Endodermal cell (in vitro differentiated cells): ENCODE results near the gene CNTLN. TPM values are rescaled to one million over a fixed set of nuclear protein-coding genes. Genes with fewer than 3 reads are reported as not detected.

ENCODE experiments used
- DNase-seq: peaks from one replicate; pipeline ENCODE4 v3.0.0-alpha.2; 2017
- H3K27ac ChIP-seq: 2 replicates; pipeline ENCODE4 v1.5.1; 2013; ENCODE audit warnings: mild to moderate bottlenecking, low read depth, low read length, moderate library complexity
- H3K27me3 ChIP-seq: 2 replicates; pipeline ENCODE4 v1.6.1; 2013; ENCODE audit warnings: mild to moderate bottlenecking, low read length, moderate library complexity; ENCODE audit not compliant: insufficient read depth, control insufficient read depth, poor library complexity, severe bottlenecking
- H3K36me3 ChIP-seq: 2 replicates; pipeline ENCODE4 v1.7.0; 2013; ENCODE audit warnings: mild to moderate bottlenecking, low read length, moderate library complexity; ENCODE audit not compliant: control insufficient read depth, insufficient read depth
- H3K4me1 ChIP-seq: one replicate; pipeline ENCODE4 v1.7.0; 2013; ENCODE audit warnings: low read length; ENCODE audit not compliant: control insufficient read depth, insufficient read depth
- H3K4me3 ChIP-seq: 2 replicates; pipeline ENCODE4 v1.5.1; 2013; ENCODE audit warnings: mild to moderate bottlenecking, low read length, moderate library complexity
- H3K9ac ChIP-seq: 2 replicates; pipeline ENCODE4 v1.6.1; 2013; ENCODE audit warnings: mild to moderate bottlenecking, low read length, moderate library complexity; ENCODE audit not compliant: poor library complexity, severe bottlenecking; ENCODE audit errors: extremely low read depth
- H3K9me3 ChIP-seq: 2 replicates; pipeline ENCODE4 v1.6.1; 2013; ENCODE audit warnings: mild to moderate bottlenecking, low read length, moderate library complexity; ENCODE audit not compliant: control insufficient read depth
- H3K27ac Mint-ChIP-seq: 2 replicates; pipeline ENCODE4 v1.8.0; 2020; ENCODE audit warnings: mixed read lengths
- H3K27me3 Mint-ChIP-seq: 2 replicates; pipeline ENCODE4 v1.8.0; 2021; ENCODE audit warnings: mild to moderate bottlenecking, mixed read lengths; ENCODE audit not compliant: insufficient read depth
- H3K36me3 Mint-ChIP-seq: 2 replicates; pipeline ENCODE4 v1.8.0; 2020; ENCODE audit warnings: low read depth, mixed read lengths
- H3K4me1 Mint-ChIP-seq: 2 replicates; pipeline ENCODE4 v1.8.0; 2020; ENCODE audit warnings: mixed read lengths
- H3K4me3 Mint-ChIP-seq: 2 replicates; pipeline ENCODE4 v1.8.0; 2020; ENCODE audit warnings: mild to moderate bottlenecking, moderate library complexity, mixed read lengths
- H3K9me3 Mint-ChIP-seq: 2 replicates; pipeline ENCODE4 v1.8.0; 2020; ENCODE audit warnings: mild to moderate bottlenecking, mixed read lengths
- CTCF ChIP-seq: fragments of 200-600 bp; sonication (generic); conservative IDR thresholded peaks from 2 replicates; pipeline ENCODE4 v1.5.0; 2021; ENCODE audit warnings: antibody characterized with exemption, mild to moderate bottlenecking
- WGBS, 2 experiments: methylation state at CpG; one replicate each; pipeline versions ENCODE4 v1.1.5 to v1.1.7; 2013; ENCODE audit warnings: missing lambda C conversion rate in 2 of 2, mixed read lengths in 1 of 2; ENCODE audit not compliant: insufficient coverage in 1 of 2, insufficient read length in 1 of 2; 5-methylcytosine and 5-hydroxymethylcytosine counted together
- total RNA-seq, 2 donors: library from RNA; stranded (reverse); fragmentation: NEBNext Ultra II Directional in 1 of 2; extraction: Animal tissue kit (Norgen Biotek cat#: 25700) in 1 of 2; gene quantifications; 2 replicates in 1 of 2; 3 replicates in 1 of 2; pipeline ENCODE4 v1.2.1, GENCODE V29; 2021

CNTLN gene
- total RNA-seq, 2 donors from 2014 or later, result 12.4 to 13.7 TPM

- Mint-ChIP-seq H3K4me1 (peaks cover 5% of the 10 kb centered on the region), H3K4me3 (no peak overlapping the region), H3K27ac (no peak overlapping the region), H3K27me3 (peaks cover 11% of the 10 kb centered on the region), H3K36me3 (peaks cover 4% of the 10 kb centered on the region), H3K9me3 (no peaks in the 10 kb centered on the region)
- Histone ChIP-seq H3K27me3 (no peaks in the 10 kb centered on the region), H3K9me3 (no peaks in the 10 kb centered on the region), H3K9ac (no peak overlapping the region), H3K4me3 (no peak overlapping the region), H3K4me1 (no peaks in the 10 kb centered on the region), H3K27ac (no peak overlapping the region), H3K36me3 (no peaks in the 10 kb centered on the region)
- no peak for TF ChIP-seq CTCF
- no peak for DNase-seq
Observed at GRCh38 chr9:17137566-17137965, 2.7 kb downstream of the CNTLN start.

DNA sequence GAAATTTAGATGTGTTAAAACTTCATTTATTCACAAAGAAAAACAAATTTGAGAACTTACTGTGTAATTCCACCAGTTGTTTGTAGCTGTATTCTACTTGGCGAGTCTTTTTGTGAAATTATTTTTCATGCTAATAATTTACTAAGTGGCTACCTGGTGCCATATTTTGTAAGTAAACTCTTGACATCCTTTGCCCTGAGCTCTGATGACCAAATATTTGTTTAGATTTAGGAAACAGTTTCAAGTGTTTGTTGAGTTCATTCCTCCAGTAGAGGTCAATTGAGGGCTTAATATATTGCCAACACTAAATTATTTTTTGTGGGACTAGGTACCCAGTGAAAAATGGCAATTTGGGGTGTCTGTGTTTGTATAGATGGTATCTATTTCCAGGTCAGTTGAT, 3.7 kb downstream of the CNTLN start:
- H3K9me3 Mint-ChIP-seq, result no peaks in the 10 kb centered on the region
- H3K4me1 Mint-ChIP-seq, result peaks cover 5% of the 10 kb centered on the region
- H3K36me3 ChIP-seq, result no peaks in the 10 kb centered on the region
- H3K27me3 ChIP-seq, result no peaks in the 10 kb centered on the region
- WGBS, 2 experiments, result 95% methylated on average over 1 of the region's 1 CpG; no CpG with 5 or more reads in 1 of the 2 experiments
- H3K36me3 Mint-ChIP-seq, result peaks cover 4% of the 10 kb centered on the region
- no peaks in the 10 kb centered on the region for H3K9me3 ChIP-seq
- no peak overlapping the region for H3K27ac ChIP-seq
- H3K4me3 ChIP-seq, result no peak overlapping the region
- no peak for TF ChIP-seq CTCF
- no peak overlapping the region for H3K9ac ChIP-seq
- no peak for DNase-seq
- no peak overlapping the region for H3K4me3 Mint-ChIP-seq
- no peak overlapping the region for H3K27ac Mint-ChIP-seq
- no peaks in the 10 kb centered on the region for H3K4me1 ChIP-seq
- peaks cover 11% of the 10 kb centered on the region for H3K27me3 Mint-ChIP-seq

DNA sequence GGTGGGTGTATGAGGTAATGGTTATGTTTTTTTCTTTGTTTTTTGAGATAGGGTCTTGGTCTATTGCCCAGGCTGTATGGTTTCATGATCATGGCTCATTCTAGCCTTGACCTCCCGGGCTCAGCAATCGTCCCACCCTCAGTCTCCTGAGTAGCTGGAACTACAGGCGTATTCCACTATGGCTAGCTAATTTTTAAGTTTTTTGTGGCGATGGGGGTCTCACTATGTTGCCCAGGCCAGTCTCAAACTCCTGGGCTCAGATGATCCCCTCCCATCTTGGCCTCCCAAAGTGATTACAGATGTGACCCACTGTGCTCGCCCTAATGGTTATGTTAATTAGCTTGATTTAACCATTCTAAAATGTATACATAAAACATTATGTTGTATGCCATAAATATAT, 5.6 kb downstream of the CNTLN start:
- Histone ChIP-seq H3K4me3 (no peak overlapping the region), H3K4me1 (no peaks in the 10 kb centered on the region), H3K9me3 (no peaks in the 10 kb centered on the region), H3K27me3 (no peaks in the 10 kb centered on the region), H3K9ac (no peak overlapping the region), H3K27ac (no peak overlapping the region), H3K36me3 (no peaks in the 10 kb centered on the region)
- no peak for TF ChIP-seq CTCF
- H3K4me1 Mint-ChIP-seq, result no peaks in the 10 kb centered on the region
- no peaks in the 10 kb centered on the region for H3K9me3 Mint-ChIP-seq
- no peak for DNase-seq
- H3K27me3 Mint-ChIP-seq, result peaks cover 2% of the 10 kb centered on the region
- peaks cover 16% of the 10 kb centered on the region for H3K36me3 Mint-ChIP-seq
- no peak overlapping the region for H3K27ac Mint-ChIP-seq
- WGBS, 2 experiments, result 96% methylated on average over 4 of the region's 5 CpGs; no CpG with 5 or more reads in 1 of the 2 experiments
- H3K4me3 Mint-ChIP-seq, result no peak overlapping the region
